A673 (cell line): Measurements from ENCODE around the gene PTTG1IP. TPM values are rescaled to one million over a fixed set of nuclear protein-coding genes. Genes with fewer than 3 reads are reported as not detected.

Experiments used
- BruUV-seq: library from RNA; stranded (reverse); fragments of 400-500 nt; replicated peaks from 2 replicates; lab custom pipeline; 2021; lab: Mats Ljungman, UMichigan
- CTCF ChIA-PET: fragments of 300-600 bp; sonication (Branson Sonifier 250); formaldehyde crosslinking; loops from one replicate; lab custom pipeline; 2022; ENCODE audit warnings: antibody characterized with exemption; lab: Charles Lee
- POLR2A ChIA-PET: fragments of 300-600 bp; sonication (Branson Sonifier 250); formaldehyde crosslinking; loops from one replicate; lab custom pipeline; 2022; ENCODE audit warnings: antibody characterized with exemption; ENCODE audit not compliant: low non-redundant PET; lab: Charles Lee
- DNase-seq: peaks from one replicate; pipeline ENCODE4 v3.0.0-alpha.2; 2015; ENCODE audit warnings: low spot score
- H3K27ac ChIP-seq: fragments of 200-600 bp; sonication (generic); 2 replicates; pipeline ENCODE4 v1.5.1; 2016; ENCODE audit warnings: mixed run types, low read depth, mild to moderate bottlenecking, mixed read lengths, antibody characterized with exemption, low read length; ENCODE audit not compliant: poor library complexity, severe bottlenecking
- H3K27me3 ChIP-seq: fragments of 200-600 bp; sonication (generic); replicated peaks from 2 replicates; pipeline ENCODE4 v1.6.1; 2017; ENCODE audit warnings: mixed run types, low read depth, mild to moderate bottlenecking, mixed read lengths, antibody characterized with exemption, low read length; ENCODE audit not compliant: insufficient read depth, poor library complexity
- H3K36me3 ChIP-seq: fragments of 200-600 bp; sonication (generic); 2 replicates; pipeline ENCODE4 v1.6.1; 2016; ENCODE audit warnings: mixed run types, mild to moderate bottlenecking, mixed read lengths, antibody characterized with exemption, low read length; ENCODE audit not compliant: insufficient read depth, poor library complexity, severe bottlenecking
- H3K4me1 ChIP-seq: fragments of 200-600 bp; sonication (generic); 2 replicates; pipeline ENCODE4 v1.6.1; 2017; ENCODE audit warnings: mixed run types, mild to moderate bottlenecking, mixed read lengths, antibody characterized with exemption, low read length; ENCODE audit not compliant: insufficient read depth, poor library complexity, severe bottlenecking
- H3K4me3 ChIP-seq: fragments of 200-600 bp; sonication (generic); 2 replicates; pipeline ENCODE4 v1.5.1; 2016; ENCODE audit warnings: low read depth, mixed run types, mild to moderate bottlenecking, mixed read lengths, low read length; ENCODE audit not compliant: poor library complexity, severe bottlenecking
- H3K9me3 ChIP-seq: fragments of 200-600 bp; sonication (generic); 2 replicates; pipeline ENCODE4 v1.6.1; 2016; ENCODE audit warnings: mixed run types, low read depth, mild to moderate bottlenecking, mixed read lengths, antibody characterized with exemption, low read length; ENCODE audit not compliant: poor library complexity, severe bottlenecking
- CTCF ChIP-seq: fragments of 300-800, 200-600 bp; sonication (generic); conservative IDR thresholded peaks from 2 replicates; pipeline ENCODE4 v1.5.1; 2017; ENCODE audit warnings: low read depth, mild to moderate bottlenecking, antibody characterized with exemption, low read length, moderate library complexity, mixed read lengths
- EZH2 ChIP-seq: fragments of 200-600 bp; sonication (generic); IDR thresholded peaks from 2 replicates; pipeline ENCODE4 v1.6.1; 2017; ENCODE audit warnings: borderline replicate concordance, low read depth, mild to moderate bottlenecking, mixed read lengths, antibody characterized with exemption, low read length; ENCODE audit not compliant: poor library complexity, severe bottlenecking
- intact Hi-C: fragments of 100-400 bp; cut with micrococcal nuclease; formaldehyde crosslinking; loops from one replicate; pipeline ENCODE4 v1.10.0; 2022; ENCODE audit not compliant: unreplicated experiment
- total RNA-seq: library from RNA; stranded (reverse); gene quantifications from 2 replicates; pipeline ENCODE4 v1.2.3, GENCODE V29; 2021

PTTG1IP gene
- total RNA-seq, 1 experiment from 2014 or later, result 216 TPM

GRCh38 chr21:44854391-44854663 lies 19.2 kb downstream of the PTTG1IP start:
- POLR2A ChIA-PET, result no interaction called here

GRCh38 chr21:44853601-44854390 lies 19.7 kb downstream of the PTTG1IP start:
- POLR2A ChIA-PET, result no interaction called here
- no peak overlapping the region for H3K4me3 ChIP-seq
- H3K27ac ChIP-seq, result no peak overlapping the region
- no peaks in the 10 kb centered on the region for H3K27me3 ChIP-seq
- CTCF ChIA-PET, result no interaction called here
- no peak for TF ChIP-seq EZH2
- TF ChIP-seq CTCF, result no peak
- H3K9me3 ChIP-seq, result no peaks in the 10 kb centered on the region
- no TSS peak for BruUV-seq
- H3K36me3 ChIP-seq, result peaks cover 93% of the 10 kb centered on the region
- intact Hi-C loops, result no loop called here
- H3K4me1 ChIP-seq, result no peaks in the 10 kb centered on the region
- no peak for DNase-seq

More at GRCh38 chr21:44854391-44854663, 19.2 kb downstream of the PTTG1IP start:
- no peaks in the 10 kb centered on the region for H3K27me3 ChIP-seq
- TF ChIP-seq CTCF, result no peak
- TF ChIP-seq EZH2, result no peak
- H3K4me1 ChIP-seq, result no peaks in the 10 kb centered on the region
- no TSS peak for BruUV-seq
- H3K9me3 ChIP-seq, result no peaks in the 10 kb centered on the region
- peaks cover 93% of the 10 kb centered on the region for H3K36me3 ChIP-seq
- intact Hi-C loops, result no loop called here
- no peak overlapping the region for H3K27ac ChIP-seq
- no peak overlapping the region for H3K4me3 ChIP-seq
- DNase-seq, result no peak
- CTCF ChIA-PET, result no interaction called here

GRCh38 chr21:44850905-44851657 lies 22.4 kb downstream of the PTTG1IP start:
- no peak overlapping the region for H3K4me3 ChIP-seq
- peaks cover 68% of the 10 kb centered on the region for H3K36me3 ChIP-seq
- ChIA-PET CTCF (no interaction called here), POLR2A (no interaction called here)
- no peak for TF ChIP-seq EZH2
- no peak for TF ChIP-seq CTCF
- H3K9me3 ChIP-seq, result no peaks in the 10 kb centered on the region
- DNase-seq, result no peak
- no peak overlapping the region for H3K27ac ChIP-seq
- intact Hi-C loops, result no loop called here
- H3K27me3 ChIP-seq, result no peaks in the 10 kb centered on the region
- H3K4me1 ChIP-seq, result peaks cover 3% of the 10 kb centered on the region
- no TSS peak for BruUV-seq
